ENCODE results near the gene GOLGA6L2.
"Not testable (repeated sequence)": the region's sequence is repeated elsewhere in the genome, so short reads cannot be mapped to it uniquely, and the experiment has no call there.

The GOLGA6L2 gene

GRCh38 chr15:23416349-23417276 is 30.4 kb downstream of the GOLGA6L2 start:
- CTCF ChIA-PET = no interaction called here
- TF ChIP-seq, protein P1, sequence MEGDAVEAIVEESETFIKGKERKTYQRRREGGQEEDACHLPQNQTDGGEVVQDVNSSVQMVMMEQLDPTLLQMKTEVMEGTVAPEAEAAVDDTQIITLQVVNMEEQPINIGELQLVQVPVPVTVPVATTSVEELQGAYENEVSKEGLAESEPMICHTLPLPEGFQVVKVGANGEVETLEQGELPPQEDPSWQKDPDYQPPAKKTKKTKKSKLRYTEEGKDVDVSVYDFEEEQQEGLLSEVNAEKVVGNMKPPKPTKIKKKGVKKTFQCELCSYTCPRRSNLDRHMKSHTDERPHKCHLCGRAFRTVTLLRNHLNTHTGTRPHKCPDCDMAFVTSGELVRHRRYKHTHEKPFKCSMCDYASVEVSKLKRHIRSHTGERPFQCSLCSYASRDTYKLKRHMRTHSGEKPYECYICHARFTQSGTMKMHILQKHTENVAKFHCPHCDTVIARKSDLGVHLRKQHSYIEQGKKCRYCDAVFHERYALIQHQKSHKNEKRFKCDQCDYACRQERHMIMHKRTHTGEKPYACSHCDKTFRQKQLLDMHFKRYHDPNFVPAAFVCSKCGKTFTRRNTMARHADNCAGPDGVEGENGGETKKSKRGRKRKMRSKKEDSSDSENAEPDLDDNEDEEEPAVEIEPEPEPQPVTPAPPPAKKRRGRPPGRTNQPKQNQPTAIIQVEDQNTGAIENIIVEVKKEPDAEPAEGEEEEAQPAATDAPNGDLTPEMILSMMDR (conservative IDR thresholded peaks at IDR 0.05; ENCODE audit: low read depth) = no peak

DNA sequence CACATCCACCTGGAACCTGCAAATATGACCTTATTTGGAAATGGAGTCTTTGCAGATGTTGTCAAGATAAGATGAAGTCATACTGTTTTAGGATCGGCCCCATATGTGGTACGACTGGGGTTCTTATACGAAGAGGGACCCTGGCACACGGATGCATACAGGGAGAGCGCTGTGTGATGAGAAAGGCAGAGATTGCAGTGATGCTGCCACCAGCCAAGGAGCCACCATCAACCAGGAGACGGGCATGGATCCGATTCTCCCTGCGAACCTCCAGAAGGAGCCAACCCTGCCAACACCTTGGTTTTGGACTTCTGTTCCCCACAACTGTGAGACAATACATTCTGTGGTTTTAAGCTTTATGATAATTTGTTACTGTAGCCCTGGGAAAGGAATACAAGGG is 31.2 kb downstream of the GOLGA6L2 start:
- POLR2A ChIA-PET (ENCODE audit: low non-redundant PET); CTCF ChIA-PET; DNase-seq (ENCODE audit: low spot score); H3K27ac ChIP-seq: not testable (repeated sequence)

More at GRCh38 chr15:23416349-23417276, 30.4 kb downstream of the GOLGA6L2 start:
- no peak for DNase-seq (ENCODE audit: low spot score)
- POLR2A ChIA-PET (ENCODE audit: low non-redundant PET) = no interaction called here
- H3K27ac ChIP-seq = no peak overlapping the region

GRCh38 chr15:23415321-23415865 is 31.6 kb downstream of the GOLGA6L2 start:
- CTCF ChIA-PET = no interaction called here
- no peak for DNase-seq (ENCODE audit: low spot score)
- POLR2A ChIA-PET (ENCODE audit: low non-redundant PET) = no interaction called here
- H3K27ac ChIP-seq = no peak overlapping the region
- TF ChIP-seq, protein P1 (conservative IDR thresholded peaks at IDR 0.05; ENCODE audit: low read depth) = no peak

DNA sequence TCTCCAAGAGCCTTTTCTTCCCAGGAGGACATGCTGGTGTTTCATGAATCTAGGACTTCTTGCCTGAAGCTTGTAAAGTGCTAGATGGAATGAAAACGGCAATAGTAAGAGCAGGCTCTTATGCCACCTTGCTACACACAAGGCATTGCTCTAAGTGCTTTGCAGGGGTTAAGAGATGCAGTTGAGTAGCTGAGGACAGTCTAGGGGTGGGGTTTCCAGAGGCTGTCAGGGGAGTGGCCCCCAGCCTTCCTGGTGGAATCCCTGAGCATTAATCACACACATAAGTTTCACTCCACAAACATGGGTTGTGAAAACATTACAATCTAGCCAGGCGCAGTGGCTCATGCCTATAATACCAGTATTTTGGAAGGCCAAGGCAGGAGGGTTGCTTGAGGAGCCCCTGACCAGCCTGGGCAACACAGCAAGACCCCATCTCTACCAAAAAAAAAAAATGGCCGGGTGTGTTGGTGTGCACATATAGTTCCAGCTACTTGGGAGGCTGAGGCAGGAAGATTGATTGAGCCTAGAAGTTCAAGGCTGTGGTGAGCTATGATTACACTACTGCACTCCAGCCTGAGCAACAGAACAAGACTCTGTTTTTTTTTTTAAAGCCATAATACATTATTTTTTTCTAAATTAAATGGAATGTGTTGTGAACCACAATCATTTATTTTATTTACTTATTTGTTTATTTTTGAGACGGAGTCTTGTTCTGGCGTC is 34.0 kb downstream of the GOLGA6L2 start:
- CTCF ChIA-PET = interaction anchor here (0.6 to 0.7 kb wide), 2 partner anchors 24 to 54 kb away, joined by 3 to 5 read pairs; no protein-coding TSS in a partner anchor
- not testable (repeated sequence) for DNase-seq (ENCODE audit: low spot score); H3K27ac ChIP-seq

GRCh38 chr15:23411841-23412240 is 35.2 kb downstream of the GOLGA6L2 start:
- TF ChIP-seq, protein P1 (conservative IDR thresholded peaks at IDR 0.05; ENCODE audit: low read depth) = no peak
- ChIA-PET POLR2A (ENCODE audit: low non-redundant PET) (no interaction called here), CTCF (no interaction called here)
- no peak overlapping the region for H3K27ac ChIP-seq
- no peak for DNase-seq (ENCODE audit: low spot score)

More for the DNA sequence above, 34.0 kb downstream of the GOLGA6L2 start:
- POLR2A ChIA-PET (ENCODE audit: low non-redundant PET) = not testable (repeated sequence)

DNA sequence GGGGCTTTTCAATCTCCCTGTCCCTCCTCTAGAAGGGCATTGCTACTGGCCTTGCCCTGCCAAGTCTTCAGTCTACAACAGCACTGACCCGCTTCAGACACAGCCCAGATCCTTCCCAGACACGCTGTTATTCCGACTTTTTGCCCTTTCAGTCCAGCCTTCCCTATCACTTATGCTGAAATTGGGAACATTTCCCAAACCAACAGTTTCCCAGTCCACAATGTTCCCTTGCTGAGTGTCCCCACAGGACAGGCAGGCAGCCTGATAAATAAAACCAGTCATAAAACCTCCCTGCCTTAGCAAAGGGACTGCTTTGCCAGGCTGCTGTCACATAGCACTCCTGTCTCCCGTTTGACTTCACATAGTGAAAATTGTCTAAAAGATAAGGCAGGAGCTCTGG is 43.5 kb downstream of the GOLGA6L2 start:
- no peak overlapping the region for H3K27ac ChIP-seq
- no peak for DNase-seq (ENCODE audit: low spot score)
- TF ChIP-seq, protein P1 (conservative IDR thresholded peaks at IDR 0.05; ENCODE audit: low read depth) = no peak
- CTCF ChIA-PET = no interaction called here
- POLR2A ChIA-PET (ENCODE audit: low non-redundant PET) = no interaction called here

DNA sequence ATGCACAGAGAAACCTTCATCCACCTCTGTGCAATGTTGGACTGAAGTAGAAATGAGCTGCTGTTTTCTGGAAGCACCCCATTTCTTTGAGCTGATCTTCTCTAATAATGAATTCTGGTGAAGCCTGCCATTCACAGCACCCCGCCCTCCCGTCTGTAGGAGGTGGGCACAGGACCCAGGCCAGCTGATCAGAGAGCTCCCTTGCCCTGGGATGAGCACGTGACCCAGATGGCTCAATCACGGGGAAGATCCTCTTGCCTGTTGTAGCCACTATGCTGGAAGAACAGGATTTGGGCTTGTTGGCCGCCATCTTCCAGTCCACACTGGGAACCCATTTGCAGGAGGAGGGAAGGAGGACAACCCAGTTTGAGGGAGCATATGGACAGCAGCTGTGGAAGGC is 44.5 kb downstream of the GOLGA6L2 start:
- ChIA-PET POLR2A (ENCODE audit: low non-redundant PET) (no interaction called here), CTCF (no interaction called here)
- no peak overlapping the region for H3K27ac ChIP-seq
- TF ChIP-seq, protein P1 (conservative IDR thresholded peaks at IDR 0.05; ENCODE audit: low read depth) = no peak
- no peak for DNase-seq (ENCODE audit: low spot score)
